D721Med (cell line): ENCODE data around the gene DPP3.

Experiments used
- DNase-seq: peaks from one replicate; pipeline ENCODE4 v3.0.0; 2011; ENCODE audit warnings: low spot score; ENCODE audit not compliant: insufficient read length
- FAIRE-seq: peaks from 2 replicates; lab custom pipeline; 2011; peaks lifted over from hg19 to GRCh38; lab: Jason Lieb, UNC
- TF ChIP-seq, protein P1 (sequence below): IDR thresholded peaks from 2 replicates; pipeline ENCODE4 v1.5.1; 2012; ENCODE audit warnings: mild to moderate bottlenecking, control low read depth; ENCODE audit not compliant: insufficient read depth; ENCODE audit errors: missing control alignments

DPP3 gene

DNA sequence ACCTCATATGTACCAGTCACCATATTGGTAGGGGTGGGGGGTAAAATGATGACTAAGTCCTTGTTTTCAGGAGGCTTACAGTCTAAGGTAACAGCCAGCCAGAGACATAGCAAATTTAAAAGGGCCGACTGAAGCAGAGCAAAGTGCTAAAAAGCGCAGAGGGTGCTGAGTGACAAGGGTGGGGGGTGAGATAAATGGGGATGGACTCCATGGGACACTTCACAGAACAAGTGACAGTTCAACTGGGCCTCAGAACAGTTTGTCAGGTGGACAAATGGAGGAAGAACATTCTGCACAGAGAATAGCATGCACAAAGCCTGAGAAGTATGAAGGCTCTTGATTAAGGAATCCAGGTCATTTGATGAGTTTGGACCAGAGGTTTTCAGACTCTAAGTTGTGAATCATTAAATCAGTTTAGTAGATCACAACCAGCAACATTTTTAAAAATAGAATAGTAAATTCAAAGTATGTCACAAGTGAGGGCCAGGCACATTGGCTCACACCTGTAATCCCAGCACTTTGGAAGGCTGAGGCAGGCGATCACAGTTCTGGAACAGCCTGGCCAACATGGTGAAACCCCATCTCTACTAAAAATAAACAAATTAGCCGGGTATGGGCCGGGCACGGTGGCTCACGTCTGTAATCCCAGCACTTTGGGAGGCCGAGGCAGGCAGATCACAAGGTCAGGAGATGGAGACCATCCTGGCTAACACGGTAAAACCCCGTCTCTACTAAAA is 44.2 kb downstream of the DPP3 start:
- FAIRE-seq, result no peak
- TF ChIP-seq, protein P1, sequence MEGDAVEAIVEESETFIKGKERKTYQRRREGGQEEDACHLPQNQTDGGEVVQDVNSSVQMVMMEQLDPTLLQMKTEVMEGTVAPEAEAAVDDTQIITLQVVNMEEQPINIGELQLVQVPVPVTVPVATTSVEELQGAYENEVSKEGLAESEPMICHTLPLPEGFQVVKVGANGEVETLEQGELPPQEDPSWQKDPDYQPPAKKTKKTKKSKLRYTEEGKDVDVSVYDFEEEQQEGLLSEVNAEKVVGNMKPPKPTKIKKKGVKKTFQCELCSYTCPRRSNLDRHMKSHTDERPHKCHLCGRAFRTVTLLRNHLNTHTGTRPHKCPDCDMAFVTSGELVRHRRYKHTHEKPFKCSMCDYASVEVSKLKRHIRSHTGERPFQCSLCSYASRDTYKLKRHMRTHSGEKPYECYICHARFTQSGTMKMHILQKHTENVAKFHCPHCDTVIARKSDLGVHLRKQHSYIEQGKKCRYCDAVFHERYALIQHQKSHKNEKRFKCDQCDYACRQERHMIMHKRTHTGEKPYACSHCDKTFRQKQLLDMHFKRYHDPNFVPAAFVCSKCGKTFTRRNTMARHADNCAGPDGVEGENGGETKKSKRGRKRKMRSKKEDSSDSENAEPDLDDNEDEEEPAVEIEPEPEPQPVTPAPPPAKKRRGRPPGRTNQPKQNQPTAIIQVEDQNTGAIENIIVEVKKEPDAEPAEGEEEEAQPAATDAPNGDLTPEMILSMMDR, result no peak

DNA sequence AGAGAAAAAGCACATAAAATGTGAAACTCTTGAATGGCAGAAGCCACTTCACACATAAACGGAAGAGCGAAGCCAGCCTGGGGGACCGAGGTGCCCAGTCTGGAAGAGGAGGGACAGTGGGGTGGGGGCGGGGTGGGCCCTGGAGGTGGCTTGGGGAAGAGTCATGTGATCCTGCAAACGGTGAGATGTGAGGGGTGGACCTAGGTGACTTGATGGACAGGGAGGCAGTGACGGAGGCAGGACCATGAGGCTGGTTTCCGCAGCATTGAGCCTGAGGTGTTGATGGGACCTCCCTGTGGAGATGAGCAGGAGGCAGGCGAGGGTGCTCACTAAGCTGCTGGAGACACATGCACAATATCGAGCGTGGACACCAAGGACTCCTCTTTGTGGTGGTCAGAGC is 48.8 kb downstream of the DPP3 start:
- DNase-seq, result no peak
- TF ChIP-seq, protein P1, result no peak
- FAIRE-seq, result no peak

More for the DNA sequence above, 44.2 kb downstream of the DPP3 start:
- DNase-seq, result no peak

DNA sequence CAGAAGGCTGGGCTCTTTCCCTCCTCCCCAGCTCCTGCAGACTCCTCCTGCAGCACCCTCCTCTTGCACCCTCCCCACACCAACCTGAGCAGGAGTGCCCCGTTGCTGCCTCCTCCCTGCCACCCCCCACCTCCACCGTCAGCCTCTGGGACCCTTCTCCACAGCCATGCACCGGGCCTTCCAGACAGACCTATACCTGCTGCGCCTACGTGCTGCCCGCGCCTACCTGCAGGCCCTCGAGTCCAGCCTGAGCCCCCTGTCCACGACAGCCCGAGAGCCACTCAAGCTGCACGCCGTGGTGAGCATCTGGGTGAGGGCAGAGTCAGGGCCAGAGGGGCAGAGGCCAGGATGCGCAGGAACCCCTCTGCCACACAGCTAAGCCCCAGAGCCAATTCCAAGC is 49.4 kb downstream of the DPP3 start:
- DNase-seq (no peak), FAIRE-seq (no peak)
- TF ChIP-seq, protein P1, result no peak

DNA sequence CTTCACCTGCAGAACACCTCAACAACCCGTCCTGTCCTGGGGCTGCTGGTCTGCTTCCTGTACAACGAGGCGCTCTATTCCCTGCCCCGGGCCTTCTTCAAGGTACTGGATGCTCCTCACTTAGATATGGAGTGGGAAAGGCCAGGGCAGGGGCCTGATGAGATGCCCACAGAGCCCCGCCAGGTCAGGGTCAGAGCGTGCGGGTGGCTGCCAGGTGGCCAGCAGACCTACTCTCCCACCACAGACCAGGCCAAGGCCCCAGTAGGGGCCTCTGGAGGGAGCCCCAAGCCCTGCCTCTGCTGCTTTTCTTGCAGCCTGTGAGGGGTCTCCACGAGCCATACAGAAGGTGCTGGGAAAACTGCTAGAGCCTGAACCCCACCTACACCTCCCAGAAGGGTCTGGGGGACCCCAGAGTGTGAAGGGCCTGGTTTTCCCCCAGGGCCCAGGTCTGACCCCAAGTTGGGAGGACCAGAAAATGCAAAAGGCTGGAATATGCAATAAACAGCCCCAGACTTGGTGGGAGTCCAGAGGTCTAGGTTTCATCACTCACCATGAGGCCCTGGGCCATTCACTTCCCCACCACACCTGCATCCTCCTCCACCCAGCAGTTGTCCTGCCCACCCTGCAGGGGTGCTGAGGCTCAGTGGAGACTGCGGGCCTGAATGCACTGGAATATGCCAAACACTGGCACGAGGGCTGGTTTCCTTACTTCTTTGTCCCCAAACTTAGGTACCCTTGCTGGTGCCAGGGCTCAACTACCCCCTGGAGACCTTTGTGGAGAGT is 50.9 kb downstream of the DPP3 start:
- DNase-seq (no peak), FAIRE-seq (no peak)
- TF ChIP-seq, protein P1, result no peak

DNA sequence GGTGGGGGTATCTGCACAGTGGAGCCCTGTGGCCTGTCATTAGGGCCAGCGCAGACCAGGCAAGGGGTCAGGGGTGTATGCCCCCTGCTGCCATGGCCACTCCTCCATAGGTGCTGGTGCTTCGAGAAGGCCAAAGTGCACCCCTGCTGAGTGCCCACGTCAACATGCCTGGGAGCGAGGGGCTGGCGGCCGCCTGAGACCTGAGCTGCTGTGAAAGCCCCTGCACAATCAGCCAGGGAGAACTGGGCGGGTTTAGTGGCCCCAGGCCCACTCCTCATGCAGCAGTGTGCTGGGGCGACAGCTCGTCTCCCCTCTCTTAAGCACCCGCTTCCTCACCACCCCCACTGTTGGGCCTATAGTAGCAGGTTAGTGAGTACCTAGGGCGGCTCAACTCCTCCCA is 51.6 kb downstream of the DPP3 start:
- no peak for FAIRE-seq
- no peak for DNase-seq
- TF ChIP-seq, protein P1, result no peak

DNA sequence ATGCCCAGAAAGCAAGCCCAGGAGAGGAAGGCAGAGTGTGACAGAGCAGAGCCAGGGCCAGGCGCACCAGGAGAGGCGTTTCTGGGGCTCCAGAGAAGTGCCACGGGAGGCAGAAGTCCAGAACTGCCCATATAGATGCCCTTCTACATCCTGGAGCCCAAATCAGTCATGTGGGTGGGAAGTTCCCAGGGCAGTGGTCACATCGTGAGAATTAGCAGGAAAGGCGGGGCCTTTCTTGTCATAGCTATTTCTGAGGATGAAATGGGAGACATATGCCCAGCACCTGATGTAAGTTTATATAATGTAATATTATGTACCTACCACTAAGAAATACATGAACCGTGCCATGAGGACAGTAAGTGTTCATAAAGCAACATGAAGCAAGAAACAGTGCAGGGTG is 52.5 kb downstream of the DPP3 start:
- DNase-seq, result no peak
- TF ChIP-seq, protein P1, result no peak
- no peak for FAIRE-seq

DNA sequence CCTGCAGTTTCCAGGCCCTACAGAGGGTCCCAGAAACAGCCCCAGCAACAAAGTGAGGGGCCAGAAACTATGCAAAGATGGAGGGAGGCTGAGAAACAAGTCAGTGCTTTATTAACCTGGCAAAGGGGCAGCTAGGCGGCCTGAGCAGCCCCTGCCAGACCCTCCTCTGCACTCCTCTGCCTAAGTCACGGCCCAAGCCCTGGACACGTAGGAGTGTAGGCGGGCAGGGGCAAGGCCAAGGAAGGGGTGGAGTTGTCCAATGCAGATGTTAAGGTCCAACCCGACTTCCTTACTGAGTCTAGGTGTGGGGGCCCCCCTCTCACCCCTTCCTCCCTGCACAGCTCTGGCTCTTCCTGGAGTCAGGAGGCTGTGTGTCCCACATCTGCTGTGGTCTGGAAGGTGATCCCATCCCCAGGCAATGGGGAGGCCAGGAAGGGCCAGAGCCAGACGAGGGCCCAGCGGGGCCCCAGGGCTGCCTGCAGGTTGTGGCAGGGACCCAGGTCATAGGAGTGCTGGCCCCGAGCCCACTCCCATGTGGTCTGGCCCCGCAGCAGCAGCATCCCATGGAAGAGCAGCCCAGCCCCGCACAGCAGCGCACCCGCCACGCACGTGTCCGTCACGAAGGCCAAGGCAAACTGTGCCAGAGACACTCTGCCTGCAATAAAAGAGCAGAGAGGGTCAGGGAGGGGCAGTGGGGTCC is 59.1 kb downstream of the DPP3 start:
- no peak for FAIRE-seq

More for the DNA sequence above, 59.1 kb downstream of the DPP3 start:
- no peak for DNase-seq
- TF ChIP-seq, protein P1, result no peak
